K562 (cell line): ENCODE data around the gene SLC39A3. TPM values are rescaled to one million over a fixed set of nuclear protein-coding genes. Genes with fewer than 3 reads are reported as not detected.

Source experiments
- ATAC-seq: fragments of 200-7000 bp; cut with Tn5 transposase; 3 replicates; pipeline ENCODE4 v1.9.1; 2020; ENCODE audit warnings: moderate library complexity
- BruUV-seq: library from RNA; stranded (reverse); fragments of 400-500 nt; replicated peaks from 2 replicates; lab custom pipeline; 2021; lab: Mats Ljungman, UMichigan
- CTCF ChIA-PET: fragments of 300-600 bp; formaldehyde crosslinking; extraction: SDS; loops from one replicate; lab custom pipeline; 2021; ENCODE audit warnings: low intra/inter-chr PET ratio; lab: Yijun Ruan, JAX
- POLR2A ChIA-PET: fragments of 300-600, 350-650 bp; sonication (Branson Sonifier 250); formaldehyde crosslinking; extraction: SDS; loops from one replicate; lab custom pipeline; 2021; ENCODE audit warnings: antibody characterized with exemption, inconsistent platforms; lab: Yijun Ruan, JAX
- DNase-seq, 4 experiments: peaks; one replicate each; pipeline versions ENCODE4 v3.0.0 to v3.0.0-alpha.2; 2011 to 2018; ENCODE audit warnings: low spot score in 3 of 4, mixed read lengths in 3 of 4; ENCODE audit errors: extremely low read depth in 1 of 4
- FAIRE-seq: peaks from 2 replicates; lab custom pipeline; 2011; peaks lifted over from hg19 to GRCh38; lab: Jason Lieb, UNC
- H2AFZ ChIP-seq: 2 replicates; pipeline ENCODE4 v1.6.0; 2011; ENCODE audit warnings: low read depth, low read length, control low read depth, inconsistent platforms
- H3K27ac ChIP-seq: fragments of 200-600 bp; 3 replicates; pipeline ENCODE4 v1.8.0; 2011; ENCODE audit warnings: low read depth, mild to moderate bottlenecking, control low read depth, inconsistent platforms, low read length, moderate library complexity, mixed read lengths; ENCODE audit errors: extremely low read depth
- H3K27me3 ChIP-seq, 2 experiments: fragments of 300-600 bp in 1 of 2; 2 replicates in 1 of 2; 3 replicates in 1 of 2; pipeline versions ENCODE4 v1.6.0 to v1.8.0; 2011; ENCODE audit warnings: inconsistent platforms in 2 of 2, low read length in 2 of 2, mild to moderate bottlenecking in 1 of 2, mixed read lengths in 1 of 2, moderate library complexity in 1 of 2; ENCODE audit not compliant: control insufficient read depth in 2 of 2, insufficient read depth in 2 of 2
- H3K36me3 ChIP-seq: fragments of 300-600 bp; 3 replicates; pipeline ENCODE4 v1.8.0; 2011; ENCODE audit warnings: mild to moderate bottlenecking, low read length, inconsistent platforms; ENCODE audit not compliant: control insufficient read depth, insufficient read depth
- H3K4me1 ChIP-seq, 2 experiments: fragments of 200-600 bp in 1 of 2; replicated peaks in 1 of 2; 2 replicates in 1 of 2; 3 replicates in 1 of 2; pipeline versions ENCODE4 v1.5.1 to v1.8.0; 2011; ENCODE audit warnings: inconsistent platforms in 2 of 2, low read length in 2 of 2, mild to moderate bottlenecking in 1 of 2, mixed read lengths in 1 of 2, moderate library complexity in 1 of 2; ENCODE audit not compliant: control insufficient read depth in 2 of 2, insufficient read depth in 2 of 2
- H3K4me2 ChIP-seq: 2 replicates; pipeline ENCODE4 v1.6.1; 2011; ENCODE audit warnings: low read length, control low read depth, inconsistent platforms, mixed read lengths; ENCODE audit not compliant: insufficient read depth
- H3K4me3 ChIP-seq: fragments of 200-600 bp; sonication (generic), shearing (Covaris generic); 2 replicates; pipeline ENCODE4 v1.5.1; 2016; ENCODE audit warnings: control low read depth, inconsistent platforms
- H3K79me2 ChIP-seq: fragments of 200-600 bp; 3 replicates; pipeline ENCODE4 v1.8.0; 2011; ENCODE audit warnings: low read length, inconsistent platforms; ENCODE audit not compliant: control insufficient read depth, insufficient read depth
- H3K9ac ChIP-seq, 2 experiments: 2 replicates each; pipeline versions ENCODE4 v1.6.0 to v1.6.1; 2011; ENCODE audit warnings: low read depth in 2 of 2, low read length in 2 of 2, control low read depth in 1 of 2, inconsistent platforms in 1 of 2, mild to moderate bottlenecking in 1 of 2, mixed read lengths in 1 of 2; ENCODE audit not compliant: insufficient read depth in 1 of 2
- H3K9me1 ChIP-seq: one replicate; pipeline ENCODE4 v1.6.0; 2011; ENCODE audit warnings: inconsistent platforms, mild to moderate bottlenecking, low read length, moderate library complexity; ENCODE audit not compliant: control insufficient read depth, insufficient read depth
- H3K9me3 ChIP-seq: replicated peaks from 2 replicates; pipeline ENCODE4 v1.5.1; 2011; ENCODE audit warnings: low read depth, low read length, inconsistent platforms; ENCODE audit not compliant: control insufficient read depth, insufficient read depth
- H4K20me1 ChIP-seq: replicated peaks from 2 replicates; pipeline ENCODE4 v1.6.1; 2011; ENCODE audit warnings: low read length, inconsistent platforms, mixed read lengths; ENCODE audit not compliant: control insufficient read depth, insufficient read depth
- AFF1 ChIP-seq, 2 experiments: fragments of 450-650 bp; IDR thresholded peaks; 2 replicates each; pipeline ENCODE4 v1.6.1; 2018; ENCODE audit warnings: mild to moderate bottlenecking in 2 of 2, low read depth in 1 of 2; ENCODE audit not compliant: partially characterized antibody in 2 of 2
- ETV5 ChIP-seq: sonication (generic); formaldehyde crosslinking; IDR thresholded peaks from 2 replicates; pipeline ENCODE4 v1.4.0; 2020; ENCODE audit warnings: low read depth, mild to moderate bottlenecking, missing genetic modification reagents
- KAT2B ChIP-seq: IDR thresholded peaks from one replicate; pipeline ENCODE4 v1.6.1; 2012; ENCODE audit warnings: low read depth, mild to moderate bottlenecking, control low read depth, inconsistent platforms, low read length, moderate library complexity
- POLR2G ChIP-seq: fragments of 200-400 bp; formaldehyde crosslinking; IDR thresholded peaks from 2 replicates; pipeline ENCODE4 v1.6.1; 2017; ENCODE audit warnings: low read depth, mild to moderate bottlenecking, antibody characterized with exemption, low read length, moderate library complexity
- SAFB ChIP-seq: fragments of 200-400 bp; formaldehyde crosslinking; IDR thresholded peaks from 2 replicates; pipeline ENCODE4 v1.6.1; 2017; ENCODE audit warnings: low read depth, low read length, borderline replicate concordance
- SP2 ChIP-seq: IDR thresholded peaks from 2 replicates; pipeline ENCODE4 v1.6.1; 2011; ENCODE audit warnings: mild to moderate bottlenecking, low read depth, low read length, moderate library complexity; ENCODE audit not compliant: poor library complexity, severe bottlenecking; ENCODE audit errors: extremely low read depth
- TSC22D4 ChIP-seq: fragments of 450-650 bp; IDR thresholded peaks from 2 replicates; pipeline ENCODE4 v1.6.1; 2016; ENCODE audit warnings: missing genetic modification characterization, missing biosample characterization, control low read depth
- U2AF2 ChIP-seq: fragments of 200-400 bp; formaldehyde crosslinking; optimal IDR thresholded peaks from 2 replicates; pipeline ENCODE3; 2017; ENCODE audit warnings: low read depth, mild to moderate bottlenecking, low read length
- XRCC5 ChIP-seq: fragments of 200-400 bp; formaldehyde crosslinking; IDR thresholded peaks from 2 replicates; pipeline ENCODE4 v1.6.1; 2017; ENCODE audit warnings: low read depth, mild to moderate bottlenecking, low read length
- ZNF217 ChIP-seq: sonication (generic); formaldehyde crosslinking; IDR thresholded peaks from 2 replicates; pipeline ENCODE4 v1.8.0; 2022; ENCODE audit warnings: mild to moderate bottlenecking, missing genetic modification reagents
- ZNF436 ChIP-seq: fragments of 250-450, 450-650 bp; sonication (Bioruptor Pico); formaldehyde crosslinking; IDR thresholded peaks from 2 replicates; pipeline ENCODE4 v1.7.0; 2020; ENCODE audit warnings: mild to moderate bottlenecking
- ZNF511 ChIP-seq: sonication (generic); formaldehyde crosslinking; IDR thresholded peaks from 2 replicates; pipeline ENCODE4 v1.8.0; 2022; ENCODE audit warnings: mild to moderate bottlenecking, missing genetic modification reagents
- ZNF639 ChIP-seq, 2 experiments: fragments of 200-800 bp in 1 of 2; sonication (Bioruptor generic) in 1 of 2; sonication (generic) in 1 of 2; formaldehyde crosslinking in 1 of 2; IDR thresholded peaks in 1 of 2; conservative IDR thresholded peaks in 1 of 2; 2 replicates each; pipeline versions ENCODE4 v1.5.0 to v1.6.1; 2016 to 2020; ENCODE audit warnings: missing compliant biosample characterization in 1 of 2, missing genetic modification characterization in 1 of 2, missing genetic modification reagents in 1 of 2
- ZNF707 ChIP-seq: fragments of 250-450 bp; sonication (Bioruptor Pico); conservative IDR thresholded peaks from 2 replicates; pipeline ENCODE4 v1.8.0; 2022; ENCODE audit warnings: inconsistent platforms, mild to moderate bottlenecking, moderate library complexity
- WGBS: fragments of 100-300 bp; shearing (Covaris generic); methylation state at CpG from one replicate; pipeline ENCODE4 v1.1.6; 2016; ENCODE audit warnings: low coverage, mixed read lengths; ENCODE audit not compliant: insufficient coverage; ENCODE audit errors: missing lambda C conversion rate; 5-methylcytosine and 5-hydroxymethylcytosine counted together
- in situ Hi-C: fragments of 300-500 bp; cut with MboI; formaldehyde crosslinking; loops from 4 replicates; pipeline ENCODE4 v1.15.0; 2018; ENCODE audit warnings: inconsistent platforms, mixed read lengths
- intact Hi-C: fragments of 100-400 bp; cut with micrococcal nuclease; formaldehyde crosslinking; loops from 2 replicates; pipeline ENCODE4 v1.14.2; 2022
- polyA plus RNA-seq, 8 experiments: library from polyadenylated mRNA; depleted of rRNA in 4 of 8; stranded (reverse) in 5 of 8; unstranded in 3 of 8; fragments of >200 nt; fragmentation: Nextera tagmentation in 2 of 8; fragmentation: Illumina TruSeq in 1 of 8; extraction: Ambion mirVana in 2 of 8; extraction: Trizol in 1 of 8; gene quantifications; 2 replicates each; pipeline versions ENCODE4 v1.2.1 to v1.2.3, GENCODE V29; 2011 to 2014; ENCODE audit warnings: inconsistent platforms in 1 of 8, missing spikeins in 1 of 8
- total RNA-seq, 7 experiments: library from RNA; depleted of rRNA in 6 of 7; stranded (reverse); fragments of >200 nt in 6 of 7; fragmentation: Illumina TruSeq in 2 of 7; extraction: Trizol in 2 of 7; gene quantifications; 2 replicates each; pipeline versions ENCODE4 v1.2.1 to v1.2.3, GENCODE V29; 2011 to 2021; ENCODE audit warnings: low replicate concordance in 1 of 7

SLC39A3 gene
- total and polyA plus RNA-seq, 9 of the 15 experiments (the other 6 are each of a cell fraction or from before 2014, with no cell fraction given), result 2.3 to 215 (median 127) TPM

GRCh38 chr19:2747349-2747748, 7.5 kb upstream of the SLC39A3 start:
- BruUV-seq, result no TSS peak
- no peak overlapping the region for H3K4me2 ChIP-seq
- TF ChIP-seq ZNF436 (CRISPR knock-in tag) (no peak), ZNF707 (CRISPR knock-in tag) (no peak), ZNF639 (CRISPR knock-in tag; conservative IDR thresholded peaks at IDR 0.05 in 1 of 2, IDR thresholded peaks at IDR 0.05 in 1 of 2) (no peak), U2AF2 (no peak), KAT2B (no peak), TSC22D4 (no peak), ZNF511 (no peak), SP2 (no peak), SAFB (no peak), ETV5 (CRISPR knock-in tag) (no peak), ZNF217 (no peak), AFF1 (IDR thresholded peaks at IDR 0.05; ENCODE audit: low read depth in 1 of 2, partially characterized antibody in 2 of 2) (no peak), XRCC5 (no peak), POLR2G (no peak)
- TF ChIP-seq, all 486 proteins: peak for 0
- in situ Hi-C loops (no loop called here), intact Hi-C loops (loop anchor here (5.0 kb wide), 1 partner anchor 85 kb away; no protein-coding TSS in a partner anchor)
- CTCF ChIA-PET, result interaction anchor here (0.6 kb wide), 1 partner anchor 62 kb away, joined by 3 read pairs; no protein-coding TSS in a partner anchor
- Histone ChIP-seq H3K4me1 (peaks cover 0 to 9% of the 10 kb centered on the region in 2 experiments; a peak in 2 of 5 replicates), H3K9ac (no peak overlapping the region), H3K79me2 (no peaks in the 10 kb centered on the region), H4K20me1 (no peaks in the 10 kb centered on the region), H3K27ac (no peak overlapping the region), H3K9me3 (no peaks in the 10 kb centered on the region), H2AFZ (no peak overlapping the region), H3K27me3 (peaks cover 16 to 27% of the 10 kb centered on the region in 2 experiments; a peak in 4 of 5 replicates), H3K4me3 (no peak overlapping the region), H3K9me1 (no peaks in the 10 kb centered on the region), H3K36me3 (no peaks in the 10 kb centered on the region)
- POLR2A ChIA-PET, result interaction anchor here (0.8 kb wide), 1 partner anchor 202 kb away, joined by 3 read pairs; no protein-coding TSS in a partner anchor
- ATAC-seq, result no peak
- 4% methylated on average over 7 of the region's 7 CpGs for WGBS
- no peak for FAIRE-seq
- DNase-seq, result no peak
